Suprapubic skin (tissue), 4 donors: ENCODE results near the gene GRM1. TPM values are rescaled to one million over a fixed set of nuclear protein-coding genes. Genes with fewer than 3 reads are reported as not detected.
"Not testable (repeated sequence)": the region's sequence is repeated elsewhere in the genome, so short reads cannot be mapped to it uniquely, and the experiment has no call there.

Source experiments
- DNase-seq, 2 donors: peaks; one replicate each; pipeline ENCODE4 v3.0.0-alpha.2; 2019; ENCODE audit warnings: low spot score in 2 of 2
- H3K27ac ChIP-seq: fragments of 200-600 bp; sonication (generic); one replicate; pipeline ENCODE4 v1.5.1; 2019
- H3K27me3 ChIP-seq: fragments of 200-600 bp; sonication (generic); one replicate; pipeline ENCODE4 v1.5.1; 2019
- H3K36me3 ChIP-seq: fragments of 200-600 bp; sonication (generic); one replicate; pipeline ENCODE4 v1.5.1; 2019
- H3K4me1 ChIP-seq: fragments of 200-600 bp; sonication (generic); one replicate; pipeline ENCODE4 v1.5.1; 2019
- H3K4me3 ChIP-seq: fragments of 200-600 bp; sonication (generic); one replicate; pipeline ENCODE4 v1.5.1; 2019; ENCODE audit warnings: mild to moderate bottlenecking
- H3K9me3 ChIP-seq: fragments of 200-600 bp; sonication (generic); one replicate; pipeline ENCODE4 v1.5.1; 2019
- CTCF ChIP-seq, 2 donors: fragments of 200-600 bp in 1 of 2; fragments of 450-650 bp in 1 of 2; sonication (generic) in 1 of 2; IDR thresholded peaks; one replicate each; pipeline ENCODE4 v1.5.1; 2016 to 2019; ENCODE audit warnings: antibody characterized with exemption in 2 of 2, mild to moderate bottlenecking in 1 of 2, moderate library complexity in 1 of 2
- EP300 ChIP-seq: sonication (generic); formaldehyde crosslinking; IDR thresholded peaks from one replicate; pipeline ENCODE4 v1.6.1; 2017; ENCODE audit warnings: antibody characterized with exemption
- POLR2A ChIP-seq, 2 donors: fragments of 450-650 bp; IDR thresholded peaks; one replicate each; pipeline ENCODE4 v1.6.1; 2017; ENCODE audit warnings: antibody characterized with exemption in 2 of 2, mild to moderate bottlenecking in 2 of 2, moderate library complexity in 2 of 2
- POLR2AphosphoS5 ChIP-seq, 3 donors: sonication (generic); formaldehyde crosslinking; IDR thresholded peaks; one replicate each; pipeline ENCODE4 v1.6.1; 2017; ENCODE audit warnings: antibody characterized with exemption in 3 of 3
- WGBS: methylation state at CpG from one replicate; pipeline ENCODE4 v1.1.5; 2018; 5-methylcytosine and 5-hydroxymethylcytosine counted together
- total RNA-seq, 4 donors: library from RNA; depleted of rRNA; stranded (reverse); fragments of >200 nt; gene quantifications; one replicate each; pipeline ENCODE4 v1.1.0, GENCODE V29; 2016

The GRM1 gene
- total RNA-seq, 4 donors from 2014 or later: 0.25 to 0.48 TPM; not detected in 2

GRCh38 chr6:146224449-146224848 lies 195.6 kb downstream of the GRM1 start:
- Histone ChIP-seq H3K4me3 (no peak overlapping the region), H3K27ac (no peak overlapping the region), H3K27me3 (no peaks in the 10 kb centered on the region), H3K4me1 (no peaks in the 10 kb centered on the region), H3K9me3 (no peaks in the 10 kb centered on the region), H3K36me3 (no peaks in the 10 kb centered on the region)
- TF ChIP-seq POLR2AphosphoS5 (IDR thresholded peaks at IDR 0.05) (no peak), CTCF (IDR thresholded peaks at IDR 0.05) (no peak), POLR2A (IDR thresholded peaks at IDR 0.05) (no peak), EP300 (no peak)
- DNase-seq: no peak
- 71% methylated on average over 3 of the region's 3 CpGs for WGBS

- Histone ChIP-seq H3K27me3 (no peaks in the 10 kb centered on the region), H3K27ac (no peak overlapping the region), H3K36me3 (no peaks in the 10 kb centered on the region), H3K4me3 (no peak overlapping the region), H3K9me3 (no peaks in the 10 kb centered on the region), H3K4me1 (no peaks in the 10 kb centered on the region)
- no peak for DNase-seq
- 86% methylated on average over 5 of the region's 5 CpGs for WGBS
- no peak for TF ChIP-seq POLR2AphosphoS5 (IDR thresholded peaks at IDR 0.05)
- no peak for TF ChIP-seq POLR2A (IDR thresholded peaks at IDR 0.05)
- TF ChIP-seq EP300: no peak
- TF ChIP-seq CTCF (IDR thresholded peaks at IDR 0.05): no peak
Measured at GRCh38 chr6:146224988-146225387, 196.1 kb downstream of the GRM1 start.

- no peak for DNase-seq
- TF ChIP-seq POLR2AphosphoS5 (IDR thresholded peaks at IDR 0.05) (no peak), EP300 (no peak), POLR2A (IDR thresholded peaks at IDR 0.05) (no peak), CTCF (IDR thresholded peaks at IDR 0.05) (no peak)
- no peaks in the 10 kb centered on the region for H3K27me3 ChIP-seq
- no peak overlapping the region for H3K4me3 ChIP-seq
- no peaks in the 10 kb centered on the region for H3K4me1 ChIP-seq
- WGBS: 84% methylated on average over 1 of the region's 1 CpG
- no peak overlapping the region for H3K27ac ChIP-seq
- no peaks in the 10 kb centered on the region for H3K36me3 ChIP-seq
- H3K9me3 ChIP-seq: no peaks in the 10 kb centered on the region
Measured at GRCh38 chr6:146240322-146240721, 211.5 kb downstream of the GRM1 start.

- H3K27me3 ChIP-seq: no peaks in the 10 kb centered on the region
- no peaks in the 10 kb centered on the region for H3K36me3 ChIP-seq
- no peak overlapping the region for H3K27ac ChIP-seq
- no peak for DNase-seq
- H3K4me1 ChIP-seq: no peaks in the 10 kb centered on the region
- no peaks in the 10 kb centered on the region for H3K9me3 ChIP-seq
- no peak for TF ChIP-seq EP300
- TF ChIP-seq POLR2A (IDR thresholded peaks at IDR 0.05): no peak
- no peak for TF ChIP-seq POLR2AphosphoS5 (IDR thresholded peaks at IDR 0.05)
- TF ChIP-seq CTCF (IDR thresholded peaks at IDR 0.05): no peak
- H3K4me3 ChIP-seq: no peak overlapping the region
- WGBS: 80% methylated on average over 2 of the region's 2 CpGs
Measured at GRCh38 chr6:146240807-146241206, 211.9 kb downstream of the GRM1 start.

- H3K27me3 ChIP-seq, DNase-seq, H3K27ac ChIP-seq, H3K4me3 ChIP-seq, H3K9me3 ChIP-seq, H3K36me3 ChIP-seq, H3K4me1 ChIP-seq: not testable (repeated sequence)
- WGBS: 80% methylated on average over 5 of the region's 5 CpGs
Measured at GRCh38 chr6:146243646-146244045, 214.8 kb downstream of the GRM1 start.

GRCh38 chr6:146244630-146245143 lies 215.8 kb downstream of the GRM1 start:
- H3K36me3 ChIP-seq: no peaks in the 10 kb centered on the region
- no peak overlapping the region for H3K4me3 ChIP-seq
- H3K9me3 ChIP-seq: no peaks in the 10 kb centered on the region
- no peaks in the 10 kb centered on the region for H3K27me3 ChIP-seq
- H3K27ac ChIP-seq: no peak overlapping the region
- no peak for DNase-seq
- no peak for TF ChIP-seq CTCF (IDR thresholded peaks at IDR 0.05)
- TF ChIP-seq EP300: no peak
- TF ChIP-seq POLR2A (IDR thresholded peaks at IDR 0.05): no peak
- TF ChIP-seq POLR2AphosphoS5 (IDR thresholded peaks at IDR 0.05): no peak
- WGBS: 87% methylated on average over 5 of the region's 5 CpGs
- no peaks in the 10 kb centered on the region for H3K4me1 ChIP-seq
